ENCODE results near the gene MCRIP2. TPM values are rescaled to one million over a fixed set of nuclear protein-coding genes. Genes with fewer than 3 reads are reported as not detected.
"Not testable (repeated sequence)": the region's sequence is repeated elsewhere in the genome, so short reads cannot be mapped to it uniquely, and the experiment has no call there.

MCRIP2 gene
- total and polyA plus RNA-seq, 7 experiments from 2014 or later = 21.4 to 35.8 (median 28.8) TPM

DNA sequence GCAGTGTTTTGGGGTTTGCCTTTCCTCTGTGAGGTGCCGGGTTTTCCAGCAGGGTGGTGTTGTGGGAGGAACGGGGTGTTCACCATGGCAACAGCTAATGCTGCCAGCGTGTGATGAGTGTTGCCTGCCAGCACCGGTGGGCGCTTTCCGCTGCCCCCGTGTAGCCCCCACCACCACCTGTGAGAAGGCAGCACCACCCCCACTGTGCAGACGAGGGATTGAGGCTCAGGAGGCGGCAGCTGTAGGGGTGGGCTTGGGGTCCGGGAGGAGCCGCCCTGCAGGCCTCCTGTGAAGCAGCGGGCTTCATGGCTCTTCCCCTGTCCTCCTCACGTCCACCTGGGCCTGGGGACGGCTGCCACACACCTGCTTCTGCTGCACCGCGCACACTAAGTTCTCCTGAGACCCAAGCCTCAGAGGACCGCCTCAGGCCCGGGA is 46.5 kb upstream of the MCRIP2 start:
- CTCF ChIA-PET = no interaction called here

DNA sequence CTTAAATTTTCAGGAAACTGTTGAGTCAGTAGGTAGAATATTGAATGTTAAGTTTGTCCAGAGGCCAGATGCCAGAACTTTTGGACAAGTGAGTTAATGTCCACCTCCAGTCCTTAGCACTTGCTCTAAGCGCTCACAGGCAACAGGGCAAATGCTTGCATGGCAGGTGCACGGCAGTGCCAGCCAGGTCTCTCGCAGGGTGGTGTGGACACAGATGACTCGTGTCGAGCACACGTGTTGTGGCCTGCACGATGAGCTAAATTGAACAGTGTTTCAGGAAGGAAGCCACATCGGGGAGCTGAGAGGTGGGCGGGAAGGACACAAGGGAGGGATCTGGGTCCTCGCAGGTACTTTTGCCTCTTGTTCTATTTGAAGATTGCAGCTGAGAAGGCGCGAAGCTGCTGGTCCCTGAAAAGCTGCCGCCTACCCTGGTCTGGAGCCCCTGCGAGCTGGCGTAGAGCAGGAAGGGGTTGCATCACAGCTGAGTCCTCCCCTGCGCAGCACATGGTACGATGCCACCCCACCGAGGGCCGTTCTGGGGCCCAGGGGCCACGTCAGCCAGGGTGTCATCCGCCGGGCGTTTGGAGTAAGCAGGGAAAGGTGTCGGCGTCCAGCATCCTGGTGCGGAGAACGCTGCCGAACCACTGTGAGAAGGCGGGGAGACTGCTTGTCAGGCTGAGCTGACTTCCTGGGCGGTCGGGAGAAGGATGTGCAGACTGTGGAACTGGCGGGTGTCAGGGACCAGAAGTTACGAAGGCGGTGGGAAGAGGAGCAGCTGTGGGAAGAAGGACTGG is 45.5 kb upstream of the MCRIP2 start:
- Mint-ChIP-seq H3K27me3 (no peaks in the 10 kb centered on the region), H3K4me1 (peaks cover 8 to 38% (median 26%) of the 10 kb centered on the region in 7 donors), H3K27ac (peak overlapping the region in 1 of 9 donors; percentile 41), H3K4me3 (no peak overlapping the region), H3K36me3 (peaks cover 0 to 12% (median 0%) of the 10 kb centered on the region in 5 donors), H3K9me3 (no peaks in the 10 kb centered on the region)
- no peak overlapping the region for H3K27ac ChIP-seq (ENCODE audit: low read depth, low read length)
- H3K36me3 ChIP-seq (ENCODE audit: control insufficient read depth in 2 of 3, insufficient read depth in 3 of 3, low read length in 3 of 3) = peaks cover 0 to 16% (median 0%) of the 10 kb centered on the region in 3 experiments
- no peak overlapping the region for H3K4me3 ChIP-seq (ENCODE audit: low read length)
- H3K27me3 ChIP-seq (ENCODE audit: control insufficient read depth in 2 of 2, insufficient read depth in 2 of 2, low read length in 2 of 2) = no peaks in the 10 kb centered on the region
- peaks cover under 1% of the 10 kb centered on the region in 2 donors for H3K4me1 ChIP-seq (ENCODE audit: control insufficient read depth in 2 of 2, insufficient read depth in 2 of 2, low read length in 2 of 2)
- DNase-seq (no peak), ATAC-seq (no peak)
- intact Hi-C loops (cut with micrococcal nuclease) = no loop called here
- CTCF ChIA-PET = no interaction called here
- H3K9me3 ChIP-seq (ENCODE audit: control insufficient read depth in 2 of 3, low read length in 3 of 3) = no peaks in the 10 kb centered on the region
- POLR2A ChIA-PET = no interaction called here

More for the DNA sequence above, 46.5 kb upstream of the MCRIP2 start:
- ATAC-seq (no peak), DNase-seq (no peak)
- POLR2A ChIA-PET = no interaction called here
- H3K4me3 ChIP-seq (ENCODE audit: low read length) = no peak overlapping the region
- H3K4me1 ChIP-seq (ENCODE audit: control insufficient read depth in 2 of 2, insufficient read depth in 2 of 2, low read length in 2 of 2) = peaks cover 8 to 9% of the 10 kb centered on the region in 2 donors
- no peaks in the 10 kb centered on the region for H3K9me3 Mint-ChIP-seq
- no peak overlapping the region for H3K27ac Mint-ChIP-seq
- peaks cover 0 to 15% (median 0%) of the 10 kb centered on the region in 5 donors for H3K36me3 Mint-ChIP-seq
- no peak overlapping the region for H3K27ac ChIP-seq (ENCODE audit: low read depth, low read length)
- H3K9me3 ChIP-seq (ENCODE audit: control insufficient read depth in 2 of 3, low read length in 3 of 3) = no peaks in the 10 kb centered on the region
- H3K4me1 Mint-ChIP-seq = peaks cover 14 to 43% (median 34%) of the 10 kb centered on the region in 7 donors
- peaks cover 0 to 16% (median 0%) of the 10 kb centered on the region in 3 experiments for H3K36me3 ChIP-seq (ENCODE audit: control insufficient read depth in 2 of 3, insufficient read depth in 3 of 3, low read length in 3 of 3)
- H3K4me3 Mint-ChIP-seq = no peak overlapping the region
- no peaks in the 10 kb centered on the region for H3K27me3 Mint-ChIP-seq
- intact Hi-C loops (cut with micrococcal nuclease) = no loop called here
- H3K27me3 ChIP-seq (ENCODE audit: control insufficient read depth in 2 of 2, insufficient read depth in 2 of 2, low read length in 2 of 2) = no peaks in the 10 kb centered on the region

DNA sequence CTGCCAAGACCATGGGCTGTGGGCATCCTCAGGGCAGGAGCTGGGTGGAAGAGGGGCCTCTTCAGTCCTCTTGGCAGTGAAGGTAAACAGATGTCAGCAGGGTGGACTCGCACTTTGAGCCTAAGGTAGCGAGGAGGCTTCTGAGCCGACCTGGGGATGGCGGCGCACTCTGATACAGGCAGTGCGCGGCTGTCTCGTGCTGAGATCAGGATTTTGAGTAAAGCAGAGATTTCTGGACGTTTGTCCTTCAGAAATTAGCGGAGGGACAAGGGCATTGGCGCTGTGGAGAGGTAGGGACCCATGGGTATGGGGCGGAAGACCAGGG is 44.9 kb upstream of the MCRIP2 start:
- peaks cover 0 to 16% (median 0%) of the 10 kb centered on the region in 3 experiments for H3K36me3 ChIP-seq (ENCODE audit: control insufficient read depth in 2 of 3, insufficient read depth in 3 of 3, low read length in 3 of 3)
- ATAC-seq (no peak), DNase-seq (no peak)
- Mint-ChIP-seq H3K4me1 (peaks cover 6 to 35% (median 21%) of the 10 kb centered on the region in 7 donors), H3K27me3 (no peaks in the 10 kb centered on the region), H3K4me3 (no peak overlapping the region), H3K36me3 (peaks cover 0 to 13% (median 0%) of the 10 kb centered on the region in 5 donors), H3K27ac (peak overlapping the region in 1 of 9 donors; percentile 41), H3K9me3 (no peaks in the 10 kb centered on the region)
- H3K4me1 ChIP-seq (ENCODE audit: control insufficient read depth in 2 of 2, insufficient read depth in 2 of 2, low read length in 2 of 2) = no peaks in the 10 kb centered on the region
- intact Hi-C loops (cut with micrococcal nuclease) = no loop called here
- CTCF ChIA-PET = no interaction called here
- H3K27ac ChIP-seq (ENCODE audit: low read depth, low read length) = no peak overlapping the region
- POLR2A ChIA-PET = no interaction called here
- H3K27me3 ChIP-seq (ENCODE audit: control insufficient read depth in 2 of 2, insufficient read depth in 2 of 2, low read length in 2 of 2) = no peaks in the 10 kb centered on the region
- H3K4me3 ChIP-seq (ENCODE audit: low read length) = no peak overlapping the region
- no peaks in the 10 kb centered on the region for H3K9me3 ChIP-seq (ENCODE audit: control insufficient read depth in 2 of 3, low read length in 3 of 3)

DNA sequence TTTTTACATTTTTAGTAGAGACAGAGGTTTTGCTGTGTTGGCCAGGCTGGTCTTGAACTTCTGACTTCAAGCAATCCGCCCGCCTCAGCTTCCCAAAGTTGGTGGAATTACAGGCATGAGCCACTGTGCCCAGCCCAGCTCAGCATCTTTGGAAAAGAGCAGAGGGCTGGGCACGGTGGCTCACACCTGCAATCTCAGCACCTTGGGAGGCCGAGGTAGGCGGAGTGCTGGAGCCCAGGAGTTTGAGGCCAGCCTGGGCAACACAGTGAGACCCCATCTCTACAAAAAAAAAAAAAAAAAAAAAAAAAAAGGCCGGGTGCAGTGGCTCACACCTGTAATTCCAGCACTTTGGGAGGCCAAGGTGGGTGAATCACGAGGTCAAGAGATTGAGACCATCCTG is 44.0 kb upstream of the MCRIP2 start:
- H3K27me3 Mint-ChIP-seq; ATAC-seq; H3K4me3 ChIP-seq (ENCODE audit: low read length); H3K9me3 ChIP-seq (ENCODE audit: control insufficient read depth in 2 of 3, low read length in 3 of 3); H3K27ac ChIP-seq (ENCODE audit: low read depth, low read length); intact Hi-C loops (cut with micrococcal nuclease); H3K4me1 ChIP-seq (ENCODE audit: control insufficient read depth in 2 of 2, insufficient read depth in 2 of 2, low read length in 2 of 2); DNase-seq; H3K4me3 Mint-ChIP-seq; POLR2A ChIA-PET; H3K27ac Mint-ChIP-seq; H3K9me3 Mint-ChIP-seq; H3K27me3 ChIP-seq (ENCODE audit: control insufficient read depth in 2 of 2, insufficient read depth in 2 of 2, low read length in 2 of 2); CTCF ChIA-PET: not testable (repeated sequence)
- H3K36me3 ChIP-seq (ENCODE audit: control insufficient read depth in 2 of 3, insufficient read depth in 3 of 3, low read length in 3 of 3) = peaks cover 0 to 16% (median 0%) of the 10 kb centered on the region in 3 experiments
- H3K4me1 Mint-ChIP-seq = peaks cover 4 to 28% (median 19%) of the 10 kb centered on the region in 7 donors
- H3K36me3 Mint-ChIP-seq = peaks cover 0 to 13% (median 0%) of the 10 kb centered on the region in 5 donors

DNA sequence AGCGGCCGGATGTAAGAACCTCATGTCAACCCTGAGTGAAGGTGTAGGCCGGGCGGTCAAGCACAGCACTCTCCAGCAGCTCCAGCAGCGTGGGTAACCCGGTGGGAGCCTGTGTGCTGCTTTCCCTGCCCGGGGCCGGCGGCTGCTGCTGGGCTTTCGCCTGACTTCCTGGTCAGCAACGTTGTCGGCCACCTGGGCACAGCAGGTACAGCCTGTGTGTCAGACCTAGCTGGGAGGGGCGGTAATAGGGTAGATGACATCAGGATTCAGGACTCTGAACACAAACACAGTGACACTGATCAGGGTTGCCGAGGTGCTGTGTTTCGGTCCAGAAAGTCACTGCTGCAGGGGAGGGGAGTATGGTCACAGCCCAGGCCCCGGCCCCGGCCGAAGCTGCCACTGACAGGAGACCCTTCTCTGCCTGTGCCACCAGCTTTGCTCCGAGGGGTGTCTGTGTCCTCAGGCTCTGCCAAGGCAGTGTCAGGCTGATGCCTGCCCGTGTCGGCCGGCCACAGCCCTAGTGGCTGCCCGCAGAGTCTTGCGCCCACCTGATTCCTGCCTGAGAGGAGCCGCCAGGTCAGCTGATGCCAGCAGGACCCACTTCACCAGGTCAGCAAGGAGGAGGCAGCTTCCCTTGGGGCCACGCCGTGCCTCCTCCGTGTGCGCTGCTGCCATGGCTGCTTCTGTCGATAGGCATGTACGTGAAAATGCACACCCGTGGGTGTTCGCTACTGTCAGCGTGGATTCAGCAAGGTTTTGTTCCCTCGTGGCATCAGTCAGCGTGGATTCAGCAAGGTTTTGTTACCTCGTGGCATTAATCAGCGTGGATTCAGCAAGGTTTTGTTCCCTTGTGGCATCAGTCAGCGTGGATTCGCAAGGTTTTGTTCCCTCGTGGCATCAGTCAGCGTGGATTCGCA is 42.5 kb upstream of the MCRIP2 start:
- Histone ChIP-seq H3K4me3 (ENCODE audit: low read length) (no peak overlapping the region), H3K27ac (ENCODE audit: low read depth, low read length) (no peak overlapping the region), H3K27me3 (ENCODE audit: control insufficient read depth in 2 of 2, insufficient read depth in 2 of 2, low read length in 2 of 2) (no peaks in the 10 kb centered on the region), H3K4me1 (ENCODE audit: control insufficient read depth in 2 of 2, insufficient read depth in 2 of 2, low read length in 2 of 2) (no peaks in the 10 kb centered on the region), H3K36me3 (ENCODE audit: control insufficient read depth in 2 of 3, insufficient read depth in 3 of 3, low read length in 3 of 3) (peaks cover 0 to 13% (median 0%) of the 10 kb centered on the region in 3 experiments), H3K9me3 (ENCODE audit: control insufficient read depth in 2 of 3, low read length in 3 of 3) (no peaks in the 10 kb centered on the region)
- no peak overlapping the region for H3K4me3 Mint-ChIP-seq
- H3K27ac Mint-ChIP-seq = peak overlapping the region in 1 of 9 donors; percentile 56
- DNase-seq (no peak), ATAC-seq (no peak)
- ChIA-PET POLR2A (no interaction called here), CTCF (no interaction called here)
- intact Hi-C loops (cut with micrococcal nuclease) = no loop called here
- peaks cover 0 to 12% (median 0%) of the 10 kb centered on the region in 5 donors for H3K36me3 Mint-ChIP-seq
- H3K27me3 Mint-ChIP-seq = no peaks in the 10 kb centered on the region
- peaks cover 3 to 31% (median 20%) of the 10 kb centered on the region in 7 donors for H3K4me1 Mint-ChIP-seq
- no peaks in the 10 kb centered on the region for H3K9me3 Mint-ChIP-seq

DNA sequence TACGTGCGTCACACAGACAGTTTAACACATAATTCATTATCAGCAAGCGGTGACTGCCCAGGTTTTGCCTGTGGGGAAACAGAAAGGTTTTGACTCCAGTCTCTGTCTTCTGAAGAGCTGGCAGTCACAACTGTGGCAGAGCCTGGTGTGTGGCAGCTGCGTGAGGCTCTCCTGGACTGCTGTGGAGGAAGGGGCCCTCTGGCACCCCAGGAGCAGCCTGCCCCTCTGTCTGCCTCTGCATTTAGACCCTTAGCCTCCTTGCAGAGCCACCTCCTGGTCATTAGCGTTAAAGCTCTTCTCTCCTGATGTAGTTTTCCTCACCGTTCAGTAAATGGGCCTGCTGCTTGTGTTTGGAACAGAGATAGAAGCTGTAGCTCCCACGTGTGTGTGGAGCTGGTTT is 40.8 kb upstream of the MCRIP2 start:
- Histone ChIP-seq H3K27ac (ENCODE audit: low read depth, low read length) (no peak overlapping the region), H3K9me3 (ENCODE audit: control insufficient read depth in 2 of 3, low read length in 3 of 3) (peaks cover 0 to 4% (median 0%) of the 10 kb centered on the region in 3 experiments), H3K4me3 (ENCODE audit: low read length) (no peak overlapping the region), H3K27me3 (ENCODE audit: control insufficient read depth in 2 of 2, insufficient read depth in 2 of 2, low read length in 2 of 2) (no peaks in the 10 kb centered on the region), H3K4me1 (ENCODE audit: control insufficient read depth in 2 of 2, insufficient read depth in 2 of 2, low read length in 2 of 2) (no peaks in the 10 kb centered on the region), H3K36me3 (ENCODE audit: control insufficient read depth in 2 of 3, insufficient read depth in 3 of 3, low read length in 3 of 3) (peaks cover 0 to 10% (median 0%) of the 10 kb centered on the region in 3 experiments)
- ChIA-PET POLR2A (interaction anchor here (0.7 kb wide), 1 partner anchor 35 kb away, joined by 4 read pairs; the partner anchor contains the start of gene METTL26), CTCF (interaction anchor here (1.3 kb wide), 1 partner anchor 24 kb away, joined by 10 read pairs; no protein-coding TSS in a partner anchor)
- Mint-ChIP-seq H3K36me3 (peaks cover 0 to 14% (median 0%) of the 10 kb centered on the region in 5 donors), H3K4me3 (no peak overlapping the region), H3K4me1 (peaks cover 3 to 24% (median 18%) of the 10 kb centered on the region in 7 donors), H3K27me3 (no peaks in the 10 kb centered on the region), H3K27ac (no peak overlapping the region), H3K9me3 (no peaks in the 10 kb centered on the region)
- DNase-seq (no peak), ATAC-seq (no peak)
- intact Hi-C loops (cut with micrococcal nuclease) = no loop called here

All from naive thymus-derived CD4-positive, alpha-beta T cell (primary cell).